ENCODE measurements around the gene UBE2D2.

The UBE2D2 gene

DNA sequence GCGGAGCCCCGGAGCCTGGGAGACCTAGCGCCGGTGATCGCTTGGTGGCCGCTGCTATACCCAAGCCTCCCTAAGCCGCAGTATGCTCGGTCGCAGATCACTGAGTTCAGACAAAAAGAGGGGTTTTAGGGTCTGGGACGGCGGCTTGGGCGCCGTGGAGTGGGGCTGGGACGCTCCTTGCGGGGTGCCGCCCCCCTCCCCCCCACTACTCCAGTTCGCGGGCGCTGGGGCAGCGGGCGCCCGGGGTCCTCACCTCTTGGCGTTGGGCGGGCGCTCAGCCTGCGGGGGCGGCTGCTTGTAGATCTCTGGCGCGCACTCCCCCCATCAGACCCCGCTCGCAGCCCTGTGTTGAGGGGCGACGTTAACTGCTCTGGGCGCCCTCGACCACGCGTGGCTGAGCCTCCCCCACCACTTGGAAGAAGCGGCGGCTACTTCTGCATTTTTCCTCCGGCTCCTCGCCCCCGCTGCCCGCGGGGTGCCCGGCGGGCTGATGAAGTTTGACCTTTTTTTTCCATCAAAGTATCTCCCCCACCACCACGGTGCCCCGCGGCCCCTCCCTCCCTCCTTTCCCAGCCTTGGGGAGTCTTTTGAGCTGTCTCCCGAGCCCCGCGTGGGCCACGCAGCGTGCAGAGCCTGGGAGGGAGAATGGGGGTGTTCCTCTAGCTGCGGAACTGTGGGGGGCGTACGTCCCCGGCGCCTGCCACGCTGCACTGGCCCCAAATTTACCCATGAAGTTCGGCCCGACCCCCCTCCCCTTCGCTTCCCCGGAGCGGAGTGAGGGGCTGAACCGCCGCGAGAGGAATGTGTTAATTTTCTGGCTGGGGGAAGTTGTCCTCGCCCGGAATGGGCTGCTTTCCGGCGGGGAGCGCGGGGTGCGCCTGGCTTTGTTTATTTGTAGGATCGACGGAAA is 88.2 kb downstream of the UBE2D2 start:
- no peak for DNase-seq

DNA sequence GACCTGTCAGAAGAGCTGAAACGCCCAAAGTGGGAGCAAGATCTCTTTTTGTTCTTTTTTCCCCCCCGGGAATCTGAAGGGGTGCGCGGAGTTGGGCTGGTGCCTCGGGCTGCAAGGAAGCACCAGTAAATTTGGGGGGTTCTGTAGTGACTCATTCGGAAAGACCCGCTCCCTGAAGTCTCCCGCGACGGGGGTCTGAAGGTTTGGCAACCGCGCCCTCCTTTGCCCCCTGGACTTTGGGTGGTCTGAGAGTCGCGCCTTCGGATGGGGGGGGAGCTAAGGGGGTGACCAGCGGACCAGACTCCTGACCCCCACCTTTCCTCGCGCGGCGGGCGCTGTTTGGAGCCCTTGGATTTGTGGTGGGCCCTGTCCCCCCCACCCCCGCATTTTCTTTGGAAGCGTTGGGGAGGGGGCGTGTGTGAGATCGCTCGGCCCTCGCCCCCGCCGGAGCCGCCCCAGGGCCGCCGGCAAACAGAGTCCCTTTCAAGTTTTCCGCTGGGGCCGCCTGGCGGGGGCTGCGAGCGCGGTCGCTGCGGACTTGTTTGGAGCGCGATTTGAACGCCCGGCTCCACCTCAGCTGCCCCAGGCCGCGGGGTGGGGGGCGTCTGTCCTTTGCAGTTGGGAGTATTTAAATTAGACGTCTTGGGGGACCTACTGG is 89.0 kb downstream of the UBE2D2 start:
- no peak for DNase-seq

DNA sequence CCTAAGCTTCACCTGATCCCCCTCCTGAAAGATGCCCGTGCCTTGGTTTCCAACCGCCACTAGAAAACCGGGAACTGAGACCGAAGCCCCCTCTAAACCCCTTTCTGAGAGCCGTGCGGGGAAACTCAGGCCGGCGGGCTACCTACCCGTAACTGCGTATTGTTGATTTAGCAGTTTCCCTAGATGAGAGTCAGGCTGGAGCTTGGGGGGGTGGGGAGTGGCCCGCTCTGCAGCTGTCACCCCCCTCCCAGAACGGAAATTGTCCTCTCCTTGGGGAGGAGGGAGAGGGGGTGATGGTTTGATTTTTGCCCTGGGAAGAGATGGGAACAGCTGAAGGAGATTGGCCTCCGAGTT is 89.5 kb downstream of the UBE2D2 start:
- DNase-seq: no peak

DNA sequence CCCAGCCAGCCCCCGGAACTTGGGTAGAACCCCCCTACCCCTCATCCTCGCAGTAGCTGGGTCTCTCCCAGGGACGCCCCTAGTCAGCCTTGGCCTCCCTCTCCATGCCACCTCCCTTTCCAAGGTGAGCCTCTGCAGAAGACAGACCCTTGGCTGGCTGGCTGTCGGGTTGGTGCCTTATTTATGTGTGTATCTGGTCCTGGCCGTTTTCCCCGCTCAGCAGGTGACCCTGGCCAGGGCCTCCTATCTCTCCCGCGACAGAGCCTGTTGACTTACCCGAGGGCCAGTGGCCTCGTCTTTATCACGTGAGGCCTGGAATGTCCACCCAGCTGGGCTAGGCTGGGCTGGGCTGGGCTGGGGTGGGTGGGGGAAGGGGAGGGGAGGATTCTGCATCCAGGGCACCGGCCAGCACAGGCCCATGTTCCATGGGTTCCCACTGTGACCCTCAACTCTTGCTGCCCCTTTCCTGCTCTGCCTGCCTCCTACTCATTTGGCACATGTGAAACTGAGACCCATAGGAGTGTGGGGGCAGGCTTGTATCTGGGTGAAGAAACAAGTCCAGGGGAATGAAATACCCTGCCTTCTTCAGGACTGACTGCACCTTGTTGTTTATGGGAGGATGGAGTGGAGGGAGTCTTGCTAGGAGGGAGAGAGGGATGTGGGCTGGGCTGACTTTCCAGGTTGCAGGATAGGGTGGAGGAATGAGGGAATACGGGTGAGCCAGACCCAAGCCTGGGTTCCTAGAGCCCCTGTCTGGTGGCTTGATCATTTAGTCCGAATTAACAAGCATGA is 90.1 kb downstream of the UBE2D2 start:
- no peak for DNase-seq

DNA sequence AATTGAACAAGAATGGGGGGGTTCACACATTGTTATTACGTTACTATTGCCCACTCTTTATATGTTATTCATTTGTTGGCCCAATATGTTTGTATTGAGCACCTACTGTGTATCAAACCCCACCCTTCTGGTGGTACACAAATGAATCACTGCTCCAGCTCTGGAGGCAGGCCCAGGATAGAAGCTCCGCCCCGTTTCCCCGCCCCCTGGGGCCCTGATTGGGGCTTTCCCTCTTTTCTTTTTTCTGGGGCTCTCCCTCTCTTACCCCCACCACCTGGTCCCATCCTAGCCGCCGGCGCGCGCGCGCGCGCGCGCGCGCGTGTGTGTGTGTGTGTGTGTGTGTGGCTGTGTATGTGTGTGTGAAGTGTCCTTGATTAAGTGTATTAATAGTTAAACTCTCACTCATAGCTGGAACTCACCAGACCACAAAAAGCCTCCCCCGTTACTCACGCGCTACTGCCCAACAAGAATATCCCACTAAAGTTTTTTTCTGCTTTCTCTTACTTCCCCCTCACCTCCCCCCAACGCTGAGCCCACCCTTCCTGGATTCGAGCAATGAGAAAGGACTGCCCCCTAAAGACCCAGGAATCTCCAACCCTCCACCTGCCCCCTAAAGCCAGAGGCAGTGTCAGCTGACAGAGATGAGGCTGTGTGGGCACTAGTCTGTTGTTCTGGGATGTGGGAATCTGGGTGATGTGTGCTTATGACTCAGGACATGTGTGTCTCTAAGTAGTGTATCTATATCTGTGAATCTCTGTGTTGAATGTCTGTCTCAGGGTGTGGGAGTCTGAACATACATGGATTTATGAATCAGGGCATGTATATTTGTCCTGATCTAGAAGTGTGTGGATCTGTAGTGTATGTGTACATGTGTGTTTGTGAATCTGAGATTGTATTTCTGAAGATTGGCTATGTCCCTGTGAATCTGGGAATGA is 91.0 kb downstream of the UBE2D2 start:
- peak; percentile 81 for DNase-seq

DNA sequence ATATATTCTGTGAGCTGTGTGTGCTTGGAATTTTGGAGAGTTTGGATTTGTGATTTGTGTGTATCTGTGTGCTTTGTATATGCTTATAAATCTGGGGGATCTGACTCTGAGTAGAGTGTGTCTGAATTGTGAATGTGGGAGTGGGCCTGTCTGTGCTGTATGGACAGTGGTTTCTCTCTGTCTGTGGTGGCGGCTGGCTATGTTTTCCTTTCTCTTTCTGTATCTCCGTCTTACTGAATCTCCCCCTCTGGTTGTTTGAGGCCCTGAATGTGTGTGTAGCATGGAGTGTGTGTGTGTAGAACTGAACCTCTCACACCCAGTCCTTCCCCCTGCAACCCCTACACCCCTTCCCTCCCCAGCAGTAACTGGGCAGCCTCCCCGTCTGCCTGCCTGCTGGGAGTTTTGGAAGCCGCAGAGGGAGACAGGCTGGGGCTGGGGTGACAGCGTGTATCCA is 91.7 kb downstream of the UBE2D2 start:
- DNase-seq: no peak

DNA sequence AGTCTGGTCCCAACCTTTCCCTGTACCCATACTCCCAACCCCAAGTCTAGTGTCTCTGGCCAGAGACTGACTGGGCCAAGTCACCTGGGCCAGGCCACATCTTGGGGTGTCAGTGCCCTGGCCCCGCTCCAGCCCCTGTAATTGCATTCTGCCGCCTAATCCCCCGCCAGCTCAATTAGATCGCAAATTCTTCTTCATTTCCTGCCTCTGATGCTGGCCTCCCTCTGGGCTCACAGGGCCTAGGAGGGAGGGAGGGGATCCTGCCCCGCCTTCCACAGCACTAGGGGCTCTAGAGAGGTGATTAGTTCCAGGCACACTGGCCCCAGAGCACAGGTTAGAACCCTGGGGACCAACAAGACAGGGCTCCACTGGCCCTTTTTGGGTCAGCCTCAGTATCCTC is 92.5 kb downstream of the UBE2D2 start:
- DNase-seq: no peak

DNA sequence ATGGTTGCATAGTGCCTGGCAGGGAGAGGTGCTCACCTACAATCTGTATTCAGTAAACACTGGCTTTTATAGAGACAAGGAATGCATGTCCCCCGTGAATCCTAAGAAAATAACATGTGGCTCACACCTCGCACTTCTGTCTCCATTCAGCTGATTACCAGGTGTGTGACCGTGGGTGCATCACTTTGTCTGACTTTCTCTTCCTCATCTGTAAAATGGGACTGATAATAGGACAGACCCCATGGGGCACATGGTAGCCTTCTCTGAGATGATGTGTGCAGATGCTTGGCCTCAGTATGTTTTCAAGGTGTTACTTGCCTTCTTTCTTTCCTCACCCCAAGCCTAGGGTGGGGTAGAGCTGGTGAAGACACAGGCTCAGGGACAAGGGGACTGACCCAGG is 93.3 kb downstream of the UBE2D2 start:
- DNase-seq: no peak

DNA sequence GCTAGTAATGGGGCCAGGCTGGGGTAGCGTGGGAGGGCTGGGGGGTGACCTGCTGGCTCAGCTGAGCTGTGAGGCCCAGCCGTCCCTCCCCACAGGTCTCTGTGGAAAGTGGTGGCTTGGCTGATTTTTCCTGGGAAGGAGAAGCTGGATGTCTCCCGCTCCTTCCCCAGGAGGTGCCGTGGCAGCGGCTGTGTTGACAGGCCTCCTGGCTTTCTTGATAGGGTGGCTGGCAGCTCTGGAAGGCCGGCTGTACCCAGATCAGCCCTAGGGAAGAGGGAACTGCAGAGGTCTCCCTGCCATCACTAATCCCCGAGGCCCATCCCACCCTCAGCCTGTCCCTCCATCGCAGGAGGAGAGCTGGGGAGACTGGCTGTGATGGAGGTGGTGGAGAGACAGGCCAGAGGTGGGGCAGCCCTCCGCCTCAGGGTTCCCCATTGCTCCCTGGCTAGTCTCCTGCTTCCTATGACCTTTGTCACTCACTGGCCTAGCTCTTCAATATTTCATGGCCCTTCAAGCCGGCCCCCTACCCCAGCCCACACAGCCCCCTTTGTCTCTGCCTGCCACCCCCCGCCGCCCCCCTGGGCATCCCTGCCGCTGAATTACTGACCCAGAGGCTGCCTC is 93.8 kb downstream of the UBE2D2 start:
- no peak for DNase-seq

DNA sequence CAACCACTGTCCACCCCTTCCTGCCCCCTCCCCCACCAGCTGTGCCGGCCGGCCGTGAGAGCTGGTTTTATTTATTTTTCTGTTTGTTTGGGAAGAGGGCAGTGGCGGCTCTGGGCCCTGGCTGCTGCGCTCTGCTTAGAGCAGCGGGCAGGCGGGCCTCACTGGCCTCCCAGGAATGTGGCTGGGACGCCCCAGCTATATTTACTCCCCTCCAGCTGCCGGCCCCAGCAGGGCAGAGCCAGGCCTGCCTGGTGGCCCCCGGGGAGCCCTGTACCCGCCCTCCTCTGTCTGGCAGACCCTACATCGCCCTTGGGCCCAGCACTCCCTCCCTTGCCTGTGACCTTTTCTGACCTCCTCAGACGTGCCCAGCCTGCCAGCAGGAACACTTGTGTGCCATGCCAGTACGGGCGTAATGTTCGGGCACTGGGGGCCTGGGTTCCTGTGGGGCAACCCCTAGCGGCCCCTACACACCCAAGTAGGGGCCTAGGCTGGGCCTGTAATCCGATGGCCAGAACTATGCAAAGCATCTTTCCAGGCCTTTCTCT is 94.7 kb downstream of the UBE2D2 start:
- no peak for DNase-seq

DNA sequence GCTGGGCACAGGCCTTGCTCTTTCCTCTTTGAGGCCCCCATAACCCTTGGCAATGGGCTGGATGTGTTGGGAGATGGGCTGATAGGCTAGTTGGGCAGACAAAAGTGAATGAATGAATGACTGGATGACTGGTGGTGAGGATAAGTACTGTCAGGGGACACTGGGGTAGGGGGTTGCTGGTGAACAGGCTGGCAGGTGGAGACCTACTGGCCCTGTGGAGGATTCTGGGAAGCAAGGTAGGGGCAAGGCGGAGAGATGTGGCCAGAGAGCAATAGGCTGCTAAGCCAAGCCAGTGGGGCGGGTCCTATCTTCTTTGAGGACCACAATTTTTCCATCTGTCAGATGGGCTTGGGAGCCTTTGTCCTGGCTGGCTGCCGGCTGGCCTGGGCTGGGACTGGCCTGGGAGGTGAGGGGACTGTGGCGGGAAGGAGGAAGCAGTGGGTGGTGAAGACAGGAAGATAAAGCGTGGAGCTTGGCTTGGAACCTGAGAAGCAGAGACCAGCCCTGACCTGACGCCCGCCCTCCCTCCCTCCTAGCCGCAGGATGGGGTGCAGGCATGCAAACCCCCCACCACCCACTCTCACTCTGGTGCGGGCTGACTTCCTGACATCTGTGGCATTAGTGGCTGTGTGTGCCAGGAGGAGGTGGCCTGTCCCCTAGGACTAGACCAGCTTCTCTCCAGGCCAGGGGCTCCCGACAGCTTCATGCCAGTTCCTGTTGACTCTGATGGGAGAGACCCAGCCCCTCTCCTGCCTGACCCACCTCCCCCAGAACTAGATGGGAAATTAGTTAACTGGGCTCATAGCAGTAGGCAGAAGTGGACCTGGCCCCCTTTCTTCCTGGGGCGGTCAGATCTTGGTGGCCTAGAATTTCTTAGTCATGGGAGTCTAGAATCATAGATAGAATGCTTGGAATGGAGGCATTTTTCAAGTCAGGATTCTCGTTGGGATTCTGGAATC is 96.5 kb downstream of the UBE2D2 start:
- no peak for DNase-seq

DNA sequence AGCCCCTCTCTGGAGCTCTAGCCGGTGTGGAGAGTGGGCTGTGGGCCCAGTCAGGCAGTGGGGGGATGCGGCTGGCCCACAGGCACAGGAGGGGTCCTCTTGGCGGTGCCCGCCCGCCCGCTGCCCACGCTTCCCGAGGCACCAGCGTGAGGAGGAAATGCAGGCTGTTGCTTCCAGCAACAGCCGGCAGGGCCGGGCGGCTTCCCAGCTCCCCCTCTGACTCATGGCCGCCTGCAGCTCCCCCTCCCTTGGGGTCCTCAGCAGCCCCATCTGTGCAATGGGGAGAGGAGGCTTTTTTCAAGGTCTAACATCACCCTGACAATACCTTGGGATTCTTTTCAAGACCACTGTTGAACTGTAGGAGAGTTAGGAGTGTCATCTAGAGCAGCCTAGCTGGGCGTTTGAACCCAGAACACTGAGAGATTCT is 97.4 kb downstream of the UBE2D2 start:
- no peak for DNase-seq

DNA sequence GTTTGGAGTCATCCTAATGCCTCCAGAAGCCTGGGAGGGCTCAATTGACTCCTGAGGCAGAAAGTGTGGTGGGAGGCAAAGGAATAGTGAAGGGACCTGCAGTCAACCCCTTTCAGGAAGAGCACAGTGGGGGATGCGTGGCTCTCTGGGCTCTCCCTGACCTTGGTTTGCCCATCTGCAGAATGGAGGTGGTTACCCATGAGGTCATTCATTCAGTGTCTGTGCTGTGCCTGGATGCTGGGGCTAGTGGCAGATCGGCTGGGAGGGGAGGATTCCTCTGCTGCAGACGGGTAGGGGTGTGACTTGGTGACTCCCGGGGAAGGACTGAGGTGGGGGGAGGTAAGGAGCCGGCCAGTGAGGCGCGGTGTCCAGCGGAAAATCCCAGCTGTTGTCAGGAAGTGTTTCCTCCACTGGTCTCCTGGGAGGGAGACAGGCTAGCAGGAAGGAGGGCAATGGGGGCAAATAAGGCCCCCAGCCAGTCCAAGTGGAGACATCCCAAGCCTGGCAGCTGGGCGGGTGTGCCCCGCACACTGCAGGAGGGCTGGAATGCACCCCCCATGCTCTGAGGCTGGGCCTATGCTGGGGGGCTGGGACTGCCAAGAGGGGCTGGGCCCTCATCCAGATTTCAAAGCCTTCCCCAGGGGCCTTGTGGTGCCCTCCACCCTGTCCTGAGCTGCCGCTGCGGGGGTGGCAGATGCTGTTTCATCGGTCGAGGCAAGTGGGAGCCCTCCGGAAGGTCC is 98.0 kb downstream of the UBE2D2 start:
- no peak for DNase-seq

DNA sequence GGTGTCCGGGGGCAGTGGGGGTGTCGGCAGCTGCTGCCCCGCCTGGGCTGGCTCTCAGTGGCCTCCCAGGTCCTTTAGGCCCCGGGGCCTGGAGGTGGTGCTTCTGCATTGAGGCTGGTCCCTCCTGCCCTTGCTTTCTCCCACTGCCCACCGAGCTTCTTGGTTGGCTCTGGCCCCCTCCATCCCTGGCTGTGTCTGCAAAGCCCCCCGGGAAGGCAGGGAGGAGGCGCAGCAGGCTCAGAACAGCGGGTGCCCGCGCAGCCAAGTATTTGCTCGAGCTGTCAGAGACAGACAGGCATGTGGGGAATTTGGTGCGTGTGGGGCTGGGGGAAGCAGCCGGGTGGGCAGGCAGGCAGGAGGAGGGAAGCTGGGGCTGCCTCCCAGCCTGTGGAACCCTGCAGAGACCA is 98.6 kb downstream of the UBE2D2 start:
- no peak for DNase-seq

DNA sequence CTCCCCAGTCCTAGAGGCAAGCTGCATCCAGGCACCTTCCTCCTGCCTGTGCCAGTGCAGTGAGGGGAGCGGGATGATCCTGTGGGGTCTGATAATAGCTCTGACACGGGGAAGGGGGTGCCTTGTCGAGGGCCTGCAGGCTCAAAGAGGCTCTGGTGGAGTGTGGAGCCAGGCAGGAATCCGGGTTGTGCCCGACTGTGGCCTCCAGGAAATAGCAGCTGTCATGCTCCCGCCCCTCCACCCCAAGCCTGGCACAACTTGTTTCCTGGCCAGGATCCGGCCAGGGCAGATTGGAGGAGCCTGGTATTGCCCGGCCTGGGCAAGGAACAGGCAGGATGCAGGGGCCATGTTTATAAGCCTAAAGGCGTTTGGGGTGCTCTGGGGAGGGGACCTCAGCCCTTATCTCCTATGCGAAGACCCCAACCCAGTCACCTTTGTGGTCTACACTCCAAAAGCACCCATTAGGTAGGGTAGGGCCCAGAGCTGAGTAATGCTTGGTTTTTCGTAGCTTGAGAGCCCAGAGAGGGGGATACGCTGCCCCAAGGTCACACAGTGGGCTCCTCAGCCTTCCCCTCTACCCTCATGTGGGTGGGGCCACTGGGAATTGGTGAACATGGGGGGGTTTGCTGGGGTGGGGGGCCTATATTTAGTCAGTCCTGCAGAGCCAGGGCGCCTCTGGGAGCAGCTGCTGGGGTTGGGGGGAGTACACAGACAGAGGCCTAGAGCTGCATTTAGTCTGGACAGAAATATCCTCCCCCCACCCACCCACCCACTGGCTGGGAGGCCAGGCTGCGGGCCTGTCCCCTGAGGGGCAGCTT is 99.2 kb downstream of the UBE2D2 start:
- DNase-seq: no peak

DNA sequence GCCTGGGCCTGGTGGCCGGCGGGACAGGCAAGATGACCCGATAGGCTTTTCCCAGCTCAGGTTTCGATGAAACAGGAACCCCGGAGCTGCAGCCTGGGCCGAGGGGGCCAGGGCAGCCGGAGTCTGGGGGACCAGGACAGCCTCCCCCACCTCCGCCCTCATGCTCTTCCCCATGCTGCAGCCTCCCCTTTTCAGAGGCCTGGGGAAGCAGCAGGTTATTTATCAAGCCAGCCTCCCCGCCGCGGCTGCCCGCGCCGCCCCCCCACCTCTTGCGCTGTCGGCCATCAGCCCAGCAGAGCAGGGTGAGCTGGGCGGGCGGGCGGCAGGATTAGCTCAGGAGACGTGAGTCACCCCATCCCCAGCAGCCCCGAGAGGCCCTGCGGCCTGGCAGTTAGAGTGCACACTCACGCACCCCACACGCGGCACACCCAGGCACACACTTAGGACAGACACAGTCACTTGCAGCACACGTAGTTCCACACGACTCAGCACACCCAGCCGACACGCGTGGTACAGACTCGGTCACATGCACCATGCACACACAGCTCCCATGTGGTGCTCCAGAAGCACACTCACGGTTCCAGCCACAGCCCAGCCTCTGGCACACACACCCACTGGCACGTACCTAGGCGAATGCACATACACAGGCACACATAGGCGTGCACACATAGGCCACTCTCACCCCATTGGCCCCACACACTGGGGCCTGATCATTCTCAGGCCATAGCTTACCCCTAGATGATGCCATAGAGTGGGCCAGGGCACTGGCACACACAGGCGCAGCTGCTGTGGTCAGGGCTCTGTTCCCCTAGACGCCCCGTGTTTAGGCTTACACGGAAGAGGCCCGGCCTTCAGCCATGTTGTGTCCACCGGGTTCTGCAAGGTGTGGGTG is 100.0 kb downstream of the UBE2D2 start:
- no peak for DNase-seq

DNA sequence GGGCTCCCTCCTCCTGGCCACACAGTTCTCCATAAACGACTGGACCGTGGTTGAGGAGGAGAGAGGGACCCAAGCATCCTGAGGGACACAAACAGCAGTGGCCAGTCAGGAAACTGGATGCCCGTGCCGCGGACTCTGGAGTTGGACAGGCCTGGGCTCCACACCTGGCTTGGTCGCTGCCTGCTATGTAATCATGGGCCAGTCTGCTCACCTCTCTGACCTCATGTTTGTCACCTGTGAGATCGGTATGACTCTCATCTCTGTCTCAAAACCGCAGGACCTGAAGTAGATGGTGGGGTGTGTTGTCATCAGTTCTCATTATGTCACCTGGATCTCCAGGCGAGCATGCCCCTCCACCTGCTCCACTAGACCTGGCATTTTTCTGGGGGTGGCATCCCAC is 101.5 kb downstream of the UBE2D2 start:
- no peak for DNase-seq
